HG02981 (cell line): ENCODE results near the gene RNF44.

ENCODE experiments used
- ATAC-seq: cut with Tn5 transposase; IDR thresholded peaks from one replicate; pipeline ENCODE4 v1.9.1; 2021; ENCODE audit warnings: mild to moderate bottlenecking, moderate library complexity; ENCODE audit not compliant: unreplicated experiment

RNF44 gene

GRCh38 chr5:176481711-176482110, 55.5 kb downstream of the RNF44 start:
- ATAC-seq: no peak
